Liver (tissue), 9 donors: Measurements from ENCODE around the gene LSM3. TPM values are rescaled to one million over a fixed set of nuclear protein-coding genes. Genes with fewer than 3 reads are reported as not detected.

ENCODE experiments used
- DNase-seq: peaks from one replicate; pipeline ENCODE4 v3.0.0-alpha.2; 2017; ENCODE audit warnings: low spot score
- H3K27ac ChIP-seq, 2 donors: one replicate each; pipeline ENCODE4 v1.7.0; 2013; ENCODE audit warnings: inconsistent platforms in 2 of 2, low read length in 2 of 2, control low read depth in 1 of 2, low read depth in 1 of 2, mild to moderate bottlenecking in 1 of 2
- H3K27me3 ChIP-seq, 4 donors: one replicate each; pipeline versions ENCODE4 v1.6.1 to v1.7.0; 2013; ENCODE audit warnings: low read length in 3 of 4, inconsistent platforms in 1 of 4, mild to moderate bottlenecking in 1 of 4, moderate library complexity in 1 of 4; ENCODE audit not compliant: control insufficient read depth in 4 of 4, insufficient read depth in 4 of 4
- H3K36me3 ChIP-seq, 4 donors: one replicate each; pipeline versions ENCODE4 v1.6.1 to v1.7.0; 2013; ENCODE audit warnings: low read length in 3 of 4, mild to moderate bottlenecking in 3 of 4, low read depth in 1 of 4, moderate library complexity in 1 of 4; ENCODE audit not compliant: control insufficient read depth in 4 of 4, insufficient read depth in 3 of 4
- H3K4me1 ChIP-seq, 4 donors: one replicate each; pipeline versions ENCODE4 v1.6.1 to v1.7.0; 2013; ENCODE audit warnings: low read length in 3 of 4, mild to moderate bottlenecking in 3 of 4, moderate library complexity in 1 of 4; ENCODE audit not compliant: control insufficient read depth in 4 of 4, insufficient read depth in 4 of 4
- H3K4me3 ChIP-seq, 3 donors: one replicate each; pipeline versions ENCODE4 v1.6.1 to v1.7.0; 2013; ENCODE audit warnings: low read length in 3 of 3, control low read depth in 1 of 3, low read depth in 1 of 3, mild to moderate bottlenecking in 1 of 3
- H3K9ac ChIP-seq, 2 donors: one replicate each; pipeline ENCODE4 v1.7.0; 2013; ENCODE audit warnings: low read length in 2 of 2, mild to moderate bottlenecking in 2 of 2, moderate library complexity in 2 of 2, control low read depth in 1 of 2, low read depth in 1 of 2
- H3K9me3 ChIP-seq, 4 donors: one replicate each; pipeline versions ENCODE4 v1.6.1 to v1.7.0; 2013; ENCODE audit warnings: low read length in 3 of 4; ENCODE audit not compliant: control insufficient read depth in 4 of 4
- ATF3 ChIP-seq: IDR thresholded peaks from 2 replicates; pipeline ENCODE4 v1.6.1; 2016; ENCODE audit warnings: antibody characterized with exemption
- CTCF ChIP-seq: fragments of 150-350 bp; IDR thresholded peaks from 2 replicates; pipeline ENCODE4 v1.5.1; 2017; ENCODE audit warnings: improper control_type of control experiment, low read depth, low read length; ENCODE audit not compliant: missing input control
- EGR1 ChIP-seq, 2 donors: IDR thresholded peaks; 2 replicates each; pipeline ENCODE4 v1.6.1; 2016 to 2018; ENCODE audit warnings: antibody characterized with exemption in 2 of 2, low read depth in 2 of 2
- FOXA2 ChIP-seq: IDR thresholded peaks from 2 replicates; pipeline ENCODE4 v1.6.1; 2016; ENCODE audit warnings: antibody characterized with exemption
- GABPA ChIP-seq, 2 donors: IDR thresholded peaks in 1 of 2; conservative IDR thresholded peaks in 1 of 2; 2 replicates each; pipeline ENCODE4 v1.6.1; 2016; ENCODE audit warnings: antibody characterized with exemption in 2 of 2, mild to moderate bottlenecking in 1 of 2, moderate library complexity in 1 of 2
- HNF4A ChIP-seq, 2 donors: conservative IDR thresholded peaks; 2 replicates each; pipeline ENCODE4 v1.6.1; 2016; ENCODE audit warnings: antibody characterized with exemption in 2 of 2, mild to moderate bottlenecking in 2 of 2
- JUND ChIP-seq, 2 donors: IDR thresholded peaks; 2 replicates each; pipeline ENCODE4 v1.6.1; 2016; ENCODE audit warnings: antibody characterized with exemption in 2 of 2
- NR2F2 ChIP-seq: IDR thresholded peaks from 2 replicates; pipeline ENCODE4 v1.6.1; 2016; ENCODE audit warnings: antibody characterized with exemption
- RAD21 ChIP-seq, 2 donors: IDR thresholded peaks; 2 replicates each; pipeline ENCODE4 v1.6.1; 2016; ENCODE audit warnings: antibody characterized with exemption in 2 of 2, mild to moderate bottlenecking in 2 of 2
- RXRA ChIP-seq, 2 donors: IDR thresholded peaks; 2 replicates each; pipeline ENCODE4 v1.6.1; 2017 to 2018; ENCODE audit warnings: antibody characterized with exemption in 2 of 2, mild to moderate bottlenecking in 1 of 2
- SP1 ChIP-seq: IDR thresholded peaks from 2 replicates; pipeline ENCODE4 v1.6.1; 2018; ENCODE audit warnings: antibody characterized with exemption, mild to moderate bottlenecking
- TAF1 ChIP-seq: conservative IDR thresholded peaks from 2 replicates; pipeline ENCODE4 v1.6.1; 2016; ENCODE audit warnings: antibody characterized with exemption, mild to moderate bottlenecking
- YY1 ChIP-seq: IDR thresholded peaks from 2 replicates; pipeline ENCODE4 v1.6.1; 2016; ENCODE audit warnings: antibody characterized with exemption, mild to moderate bottlenecking
- ZBTB33 ChIP-seq: IDR thresholded peaks from 2 replicates; pipeline ENCODE4 v1.6.1; 2016; ENCODE audit warnings: antibody characterized with exemption
- WGBS: extraction: QIAGEN DNeasy Blood & Tissue Kit; methylation state at CpG from one replicate; pipeline ENCODE4 v1.1.7; 2013; 5-methylcytosine and 5-hydroxymethylcytosine counted together
- polyA plus RNA-seq, 2 donors: library from polyadenylated mRNA; stranded (reverse) in 1 of 2; unstranded in 1 of 2; fragments of 200-250 nt in 1 of 2; fragments of >200 nt in 1 of 2; fragmentation: Nextera tagmentation in 1 of 2; extraction: Ambion mirVana in 1 of 2; gene quantifications; one replicate each; pipeline versions ENCODE4 v1.2.1 to v1.2.3, GENCODE V29; 2013 to 2015
- total RNA-seq, 2 donors: library from RNA; depleted of rRNA; stranded (reverse); fragments of >200 nt; gene quantifications; one replicate each; pipeline ENCODE4 v1.2.3, GENCODE V29; 2014
- TF ChIP-seq, protein P1 (sequence below): IDR thresholded peaks from 2 replicates; pipeline ENCODE4 v1.6.1; 2016; ENCODE audit warnings: antibody characterized with exemption, mild to moderate bottlenecking
- TF ChIP-seq, protein P2 (sequence below): IDR thresholded peaks from 2 replicates; pipeline ENCODE4 v1.6.1; 2016; ENCODE audit warnings: antibody characterized with exemption
- donor health status: healthy.
- donor health status: healthy.
- donor health status: healthy.
- donor health status: healthy.
- donor health status: healthy.

Gene LSM3
- total and polyA plus RNA-seq, 4 donors, result 3.7 to 17.0 (median 5.0) TPM

DNA sequence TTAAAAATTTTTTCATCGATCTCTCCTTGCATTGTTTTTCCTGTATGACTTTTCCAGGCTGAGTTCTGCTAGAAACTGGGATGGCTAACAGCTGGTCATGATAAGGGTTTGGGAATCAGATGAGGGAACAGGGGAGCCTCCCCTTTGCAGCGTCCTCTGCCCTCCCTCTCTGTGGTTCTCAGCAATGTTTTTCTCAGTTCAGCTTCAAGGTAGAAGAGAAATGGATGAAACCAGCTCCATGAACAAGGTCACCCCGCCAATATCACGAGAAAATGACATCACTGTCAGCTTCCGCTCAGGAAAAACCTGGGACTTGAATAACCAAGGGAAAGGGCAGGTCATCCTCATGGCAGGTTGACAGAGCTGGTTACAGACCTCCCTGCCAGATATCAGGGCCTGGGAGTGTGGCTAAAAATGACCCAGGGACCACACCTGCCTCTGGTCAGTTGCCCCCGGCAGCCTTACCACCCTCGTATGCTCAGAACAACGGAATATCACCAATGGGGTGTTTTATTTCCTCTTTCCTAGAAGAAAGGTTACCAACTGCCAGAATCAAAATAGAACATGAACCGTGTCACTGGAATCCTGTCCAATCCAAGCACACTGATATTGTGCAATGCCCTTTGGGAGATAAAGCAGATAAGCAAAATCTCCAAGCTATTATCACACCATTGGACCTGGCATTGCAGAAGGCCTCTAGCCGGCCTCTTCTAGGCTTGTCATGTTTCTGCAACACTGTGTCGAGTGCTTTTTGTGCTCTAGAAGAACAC lies 26.1 kb downstream of the LSM3 start:
- TF ChIP-seq TAF1 (no peak), GABPA (IDR thresholded peaks at IDR 0.05 in 1 of 2, conservative IDR thresholded peaks at IDR 0.05 in 1 of 2) (peak in 1 of 2 donors; percentile 58), CTCF (no peak), RXRA (IDR thresholded peaks at IDR 0.05) (peak; percentile 68 to 90), RAD21 (IDR thresholded peaks at IDR 0.05) (peak; percentile 24 to 34), HNF4A (conservative IDR thresholded peaks at IDR 0.05) (peak; percentile 61 to 79), SP1 (peak; percentile 87), EGR1 (IDR thresholded peaks at IDR 0.05; ENCODE audit: low read depth in 2 of 2) (peak in 1 of 2 donors; percentile 52), NR2F2 (no peak), ZBTB33 (peak; percentile 50), YY1 (peak; percentile 62), ATF3 (peak; percentile 26), JUND (IDR thresholded peaks at IDR 0.05) (peak; percentile 51 to 68), FOXA2 (peak; percentile 29)
- TF ChIP-seq, protein P1, sequence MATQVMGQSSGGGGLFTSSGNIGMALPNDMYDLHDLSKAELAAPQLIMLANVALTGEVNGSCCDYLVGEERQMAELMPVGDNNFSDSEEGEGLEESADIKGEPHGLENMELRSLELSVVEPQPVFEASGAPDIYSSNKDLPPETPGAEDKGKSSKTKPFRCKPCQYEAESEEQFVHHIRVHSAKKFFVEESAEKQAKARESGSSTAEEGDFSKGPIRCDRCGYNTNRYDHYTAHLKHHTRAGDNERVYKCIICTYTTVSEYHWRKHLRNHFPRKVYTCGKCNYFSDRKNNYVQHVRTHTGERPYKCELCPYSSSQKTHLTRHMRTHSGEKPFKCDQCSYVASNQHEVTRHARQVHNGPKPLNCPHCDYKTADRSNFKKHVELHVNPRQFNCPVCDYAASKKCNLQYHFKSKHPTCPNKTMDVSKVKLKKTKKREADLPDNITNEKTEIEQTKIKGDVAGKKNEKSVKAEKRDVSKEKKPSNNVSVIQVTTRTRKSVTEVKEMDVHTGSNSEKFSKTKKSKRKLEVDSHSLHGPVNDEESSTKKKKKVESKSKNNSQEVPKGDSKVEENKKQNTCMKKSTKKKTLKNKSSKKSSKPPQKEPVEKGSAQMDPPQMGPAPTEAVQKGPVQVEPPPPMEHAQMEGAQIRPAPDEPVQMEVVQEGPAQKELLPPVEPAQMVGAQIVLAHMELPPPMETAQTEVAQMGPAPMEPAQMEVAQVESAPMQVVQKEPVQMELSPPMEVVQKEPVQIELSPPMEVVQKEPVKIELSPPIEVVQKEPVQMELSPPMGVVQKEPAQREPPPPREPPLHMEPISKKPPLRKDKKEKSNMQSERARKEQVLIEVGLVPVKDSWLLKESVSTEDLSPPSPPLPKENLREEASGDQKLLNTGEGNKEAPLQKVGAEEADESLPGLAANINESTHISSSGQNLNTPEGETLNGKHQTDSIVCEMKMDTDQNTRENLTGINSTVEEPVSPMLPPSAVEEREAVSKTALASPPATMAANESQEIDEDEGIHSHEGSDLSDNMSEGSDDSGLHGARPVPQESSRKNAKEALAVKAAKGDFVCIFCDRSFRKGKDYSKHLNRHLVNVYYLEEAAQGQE, result no peak
- TF ChIP-seq, protein P2, sequence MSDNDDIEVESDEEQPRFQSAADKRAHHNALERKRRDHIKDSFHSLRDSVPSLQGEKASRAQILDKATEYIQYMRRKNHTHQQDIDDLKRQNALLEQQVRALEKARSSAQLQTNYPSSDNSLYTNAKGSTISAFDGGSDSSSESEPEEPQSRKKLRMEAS, result peak; percentile 86
- H3K9me3 ChIP-seq, result no peaks in the 10 kb centered on the region
- H3K9ac ChIP-seq, result no peak overlapping the region
- no peak overlapping the region for H3K4me3 ChIP-seq
- DNase-seq, result no peak
- H3K36me3 ChIP-seq, result no peaks in the 10 kb centered on the region
- peak overlapping the region; percentile 65 to 81 for H3K27ac ChIP-seq
- peaks cover 8 to 42% (median 36%) of the 10 kb centered on the region in 4 donors for H3K4me1 ChIP-seq
- H3K27me3 ChIP-seq, result no peaks in the 10 kb centered on the region
- 35% methylated on average over 11 of the region's 11 CpGs for WGBS
